HG03558 (cell line): ENCODE results near the gene MGAT4B.

Experiments
- ATAC-seq: cut with Tn5 transposase; IDR thresholded peaks from one replicate; pipeline ENCODE4 v1.9.1; 2021; ENCODE audit warnings: moderate number of reproducible peaks; ENCODE audit not compliant: unreplicated experiment; ENCODE audit errors: extremely low read depth

Gene MGAT4B

DNA sequence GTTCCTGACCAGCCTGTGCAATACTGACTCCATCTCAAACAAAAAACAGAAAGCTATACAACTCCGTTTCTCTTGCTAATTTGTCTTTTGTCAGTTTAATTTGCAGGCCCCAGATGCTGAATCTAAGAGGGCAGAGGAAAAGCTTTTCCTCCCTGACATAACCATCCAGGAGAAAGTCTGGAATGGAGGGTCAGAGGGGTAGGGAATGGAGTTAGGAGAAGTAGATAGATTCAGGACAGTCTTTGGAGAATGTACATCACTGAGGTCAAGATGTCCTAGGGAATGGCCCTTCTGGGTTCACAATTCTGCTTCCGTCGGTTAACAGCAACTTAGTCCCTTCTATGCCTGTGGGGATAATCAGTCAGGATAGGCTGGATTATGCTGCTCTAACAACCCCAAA, 7.4 kb upstream of the MGAT4B start:
- ATAC-seq = no peak

GRCh38 chr5:179812997-179813607, 6.4 kb upstream of the MGAT4B start:
- no peak for ATAC-seq

- ATAC-seq = no peak
These were observed 5.6 kb upstream of the MGAT4B start for GRCh38 chr5:179812135-179812825.

DNA sequence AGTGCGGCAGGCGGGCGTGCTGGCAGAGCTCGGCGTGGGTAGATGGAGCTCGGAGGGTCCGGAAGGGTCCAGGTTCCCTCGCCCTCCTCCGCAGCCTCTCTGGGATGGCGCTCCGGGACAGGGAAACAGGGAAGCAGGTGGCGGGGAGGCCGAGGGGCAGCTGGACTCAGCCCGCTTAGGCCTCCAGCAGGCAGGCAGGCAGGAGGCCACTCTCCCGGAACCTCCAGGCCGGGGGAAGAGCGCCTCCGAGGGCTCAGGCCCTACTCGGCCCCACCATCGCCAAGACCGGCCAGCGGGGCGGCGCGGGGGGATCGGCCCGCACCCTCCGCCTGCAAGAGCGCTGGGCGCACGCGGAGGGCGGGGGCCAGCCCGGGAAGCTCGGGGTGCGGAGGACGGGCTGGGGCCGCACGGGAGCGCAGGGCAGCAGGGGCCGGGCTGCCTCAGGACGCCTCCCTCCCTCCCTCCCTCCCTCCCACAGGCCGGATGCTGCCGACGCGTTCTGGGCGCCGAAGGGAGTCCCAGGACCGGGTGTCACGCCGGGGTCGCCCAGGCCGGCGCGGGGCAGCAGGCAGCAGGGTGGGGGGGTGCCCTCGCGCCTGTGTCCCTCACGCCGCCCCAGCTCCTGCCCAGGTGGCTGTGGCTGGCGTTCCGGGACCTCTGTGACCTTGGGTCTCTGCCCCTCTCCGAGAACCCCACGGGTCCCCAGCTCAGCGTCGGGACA, 977 bp downstream of the MGAT4B start:
- no peak for ATAC-seq

DNA sequence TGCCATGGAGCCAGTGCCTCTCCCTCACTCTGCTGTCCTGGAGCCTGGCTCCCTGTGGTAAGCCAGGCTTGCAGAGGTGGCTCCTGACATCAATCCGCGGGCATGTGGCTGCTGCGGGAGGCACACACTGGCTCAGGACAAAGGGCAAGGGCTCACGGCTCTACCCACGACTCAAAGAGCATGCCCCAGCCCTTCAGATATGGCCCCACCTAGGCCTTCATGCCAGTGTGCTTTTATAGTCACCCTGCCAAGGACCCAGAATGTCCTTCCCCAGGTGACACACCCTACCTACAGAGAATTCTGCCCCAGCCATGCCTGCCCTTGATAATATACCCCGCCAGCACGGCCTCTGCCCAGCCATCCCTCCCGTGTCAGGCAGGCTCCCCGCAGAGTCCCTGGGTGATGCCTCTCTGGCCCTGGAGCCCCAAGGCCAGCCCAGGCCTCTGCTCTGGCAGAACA, 1.6 kb downstream of the MGAT4B start:
- no peak for ATAC-seq

GRCh38 chr5:179804555-179804947, 2.1 kb downstream of the MGAT4B start:
- ATAC-seq = no peak

- ATAC-seq = no peak
These were observed 2.8 kb downstream of the MGAT4B start for GRCh38 chr5:179803651-179804554.

DNA sequence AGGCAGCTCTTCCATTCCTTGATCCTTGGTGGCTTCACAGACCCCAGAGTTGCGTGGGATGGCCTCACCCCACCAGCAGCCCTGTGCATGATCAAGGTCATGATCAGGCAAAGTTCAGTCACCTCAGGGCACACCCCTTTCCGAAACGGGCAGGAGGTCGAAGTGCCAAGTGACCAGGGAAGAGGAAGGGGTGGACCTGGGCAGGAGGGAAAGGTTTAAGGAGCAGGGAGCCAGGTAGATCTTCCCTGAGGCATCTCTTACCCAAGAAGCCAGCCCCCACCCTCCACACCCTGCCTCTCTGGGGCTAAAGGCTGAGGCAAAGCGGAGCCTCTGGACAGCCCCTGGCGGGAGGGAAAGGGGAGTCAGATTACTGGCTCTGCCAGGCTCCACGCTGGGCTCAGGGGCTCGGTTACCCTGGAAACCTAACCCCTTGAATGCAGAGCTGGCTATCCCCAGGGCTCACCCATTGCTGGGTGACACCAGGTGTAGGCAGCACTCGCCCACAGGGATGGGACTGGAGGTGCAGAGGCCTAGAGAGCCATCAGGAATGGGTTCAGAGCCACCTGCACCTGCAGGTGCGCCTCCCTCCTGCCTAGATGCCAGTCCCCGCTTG, 3.6 kb downstream of the MGAT4B start:
- no peak for ATAC-seq

GRCh38 chr5:179802207-179802883, 4.3 kb downstream of the MGAT4B start:
- ATAC-seq = no peak

DNA sequence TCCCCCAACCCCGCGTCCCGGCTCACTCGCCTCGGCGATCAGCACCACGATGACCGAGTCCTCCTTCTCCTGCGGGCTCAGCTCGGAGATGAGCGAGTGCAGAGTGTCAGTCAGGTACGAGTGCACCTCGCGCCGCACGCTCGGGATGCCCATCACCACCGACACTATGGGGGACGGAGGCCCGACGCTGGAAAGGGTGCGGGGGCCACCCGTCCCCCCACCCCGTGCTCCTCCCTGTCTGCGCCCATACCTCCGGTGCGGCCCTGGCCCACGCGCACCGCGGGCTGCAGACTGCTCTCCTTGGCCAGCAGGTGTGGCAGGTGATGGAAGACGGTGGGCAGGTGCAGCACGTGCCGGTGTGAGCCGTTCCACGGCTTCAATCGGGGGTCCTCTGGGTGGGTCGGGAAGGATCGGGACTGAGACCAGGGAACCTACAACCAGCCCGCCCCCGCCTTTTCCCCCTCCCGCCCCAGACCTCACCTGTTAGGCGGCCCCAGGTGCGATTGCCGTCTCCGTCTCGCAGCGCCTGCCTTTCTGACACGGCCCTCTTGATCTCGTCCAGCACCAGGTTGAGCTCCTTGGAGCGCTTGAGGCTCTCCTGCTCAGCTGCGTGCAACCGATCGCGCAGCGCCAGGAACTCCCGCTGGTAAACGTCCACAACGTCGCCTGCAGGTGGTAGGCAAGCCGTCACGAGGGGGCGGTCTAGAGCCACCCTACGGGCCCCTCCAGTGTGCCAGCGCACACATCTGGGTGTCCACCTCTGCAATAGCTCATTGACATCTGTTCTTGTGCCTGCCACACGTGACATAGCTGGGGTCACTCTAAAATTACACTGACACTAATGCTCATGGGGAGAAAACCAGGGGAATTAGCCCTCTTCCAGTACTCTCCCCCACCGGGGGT, 5.1 kb downstream of the MGAT4B start:
- no peak for ATAC-seq

GRCh38 chr5:179800696-179801201, 5.9 kb downstream of the MGAT4B start:
- ATAC-seq = no peak

GRCh38 chr5:179800071-179800695, 6.5 kb downstream of the MGAT4B start:
- no peak for ATAC-seq

DNA sequence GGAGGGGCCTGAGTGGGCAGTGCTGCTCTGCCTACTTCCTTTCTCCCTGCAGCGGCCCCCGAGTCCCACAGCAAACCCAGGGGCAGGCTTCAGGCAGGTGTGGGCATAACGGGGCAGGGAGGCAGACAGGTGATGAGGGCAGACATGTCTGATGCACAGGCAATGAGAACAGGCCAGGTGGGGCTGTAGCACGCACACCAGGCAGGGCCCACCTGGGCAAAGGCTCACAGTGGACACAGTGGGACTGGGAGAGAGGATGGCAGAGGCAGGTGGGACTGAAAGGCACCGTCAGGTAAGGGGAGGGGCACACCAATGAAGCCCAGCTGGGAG, 7.1 kb downstream of the MGAT4B start:
- ATAC-seq = no peak

DNA sequence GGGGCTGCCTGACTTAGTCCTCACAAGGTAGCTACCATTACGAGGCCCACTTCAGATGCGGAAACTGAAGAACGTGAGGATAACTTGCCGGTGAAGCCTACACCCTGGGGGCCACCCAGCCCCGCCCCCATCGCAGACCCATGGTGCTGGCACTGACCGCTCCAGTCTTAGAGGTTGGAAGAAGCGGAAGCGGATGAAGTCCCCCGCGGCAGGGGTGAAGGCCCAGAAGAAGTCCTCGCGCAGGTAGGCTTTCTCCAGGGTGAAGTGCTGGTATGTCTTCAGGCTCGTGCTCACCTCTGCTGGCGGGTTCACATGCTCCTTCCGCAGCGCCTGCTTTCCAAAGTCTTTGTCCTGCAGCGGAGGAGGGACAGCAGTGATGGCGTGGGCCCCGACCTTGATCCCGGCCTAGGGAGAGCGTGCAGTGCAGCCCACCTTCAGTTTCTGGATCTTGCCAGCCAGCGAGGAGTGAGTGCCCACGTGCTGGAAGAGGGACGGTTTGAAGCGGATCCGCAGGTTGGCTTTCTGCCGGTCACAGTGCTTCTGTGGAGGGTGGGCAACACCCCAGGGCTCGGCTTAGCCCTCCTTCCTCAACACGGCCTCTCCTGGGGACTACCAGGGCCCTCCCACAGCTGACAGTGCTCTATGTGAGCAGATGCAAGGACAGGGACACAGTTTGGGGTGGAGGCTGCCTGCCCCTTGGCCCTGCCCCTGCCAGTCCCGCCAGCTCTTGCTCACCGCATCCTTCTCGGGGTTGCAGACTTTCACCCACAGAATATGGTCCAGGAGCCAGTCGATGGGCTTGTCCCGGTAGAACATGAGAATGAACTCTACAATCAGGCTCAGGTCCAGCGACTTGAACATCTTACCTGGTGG, 7.7 kb downstream of the MGAT4B start:
- no peak for ATAC-seq

GRCh38 chr5:179798144-179798770, 8.4 kb downstream of the MGAT4B start:
- ATAC-seq = no peak

- ATAC-seq = no peak
These were observed 8.9 kb downstream of the MGAT4B start for GRCh38 chr5:179797741-179798140.
